Measurements from ENCODE around the gene C5. TPM values are rescaled to one million over a fixed set of nuclear protein-coding genes. Genes with fewer than 3 reads are reported as not detected.

Gene C5
- total RNA-seq, 1 donor from 2014 or later, result 0.63 TPM

- no peak overlapping the region for H3K4me3 ChIP-seq (ENCODE audit: low read depth, low read length)
- H3K36me3 ChIP-seq (ENCODE audit: control insufficient read depth, insufficient read depth, low read length), result no peaks in the 10 kb centered on the region
- DNase-seq (ENCODE audit: low read depth), result no peak
- peak; percentile 3 for TF ChIP-seq CTCF (IDR thresholded peaks at IDR 0.05; ENCODE audit: insufficient read depth, low read length, poor library complexity, severe bottlenecking)
- no peaks in the 10 kb centered on the region for H3K27me3 ChIP-seq (ENCODE audit: control insufficient read depth, insufficient read depth, low read length)
Observed at GRCh38 chr9:120916588-120916987, 133.5 kb downstream of the C5 start.

GRCh38 chr9:120915854-120916470 is 134.1 kb downstream of the C5 start:
- Histone ChIP-seq H3K4me3 (ENCODE audit: low read depth, low read length) (no peak overlapping the region), H3K27me3 (ENCODE audit: control insufficient read depth, insufficient read depth, low read length) (no peaks in the 10 kb centered on the region), H3K36me3 (ENCODE audit: control insufficient read depth, insufficient read depth, low read length) (no peaks in the 10 kb centered on the region)
- TF ChIP-seq CTCF (IDR thresholded peaks at IDR 0.05; ENCODE audit: insufficient read depth, low read length, poor library complexity, severe bottlenecking), result no peak
- no peak for DNase-seq (ENCODE audit: low read depth)

GRCh38 chr9:120914953-120915352 is 135.1 kb downstream of the C5 start:
- no peak for TF ChIP-seq CTCF (IDR thresholded peaks at IDR 0.05; ENCODE audit: insufficient read depth, low read length, poor library complexity, severe bottlenecking)
- DNase-seq (ENCODE audit: low read depth), result no peak
- Histone ChIP-seq H3K27me3 (ENCODE audit: control insufficient read depth, insufficient read depth, low read length) (no peaks in the 10 kb centered on the region), H3K36me3 (ENCODE audit: control insufficient read depth, insufficient read depth, low read length) (no peaks in the 10 kb centered on the region), H3K4me3 (ENCODE audit: low read depth, low read length) (no peak overlapping the region)

- no peak for DNase-seq (ENCODE audit: low read depth)
- H3K4me3 ChIP-seq (ENCODE audit: low read depth, low read length), result no peak overlapping the region
- H3K27me3 ChIP-seq (ENCODE audit: control insufficient read depth, insufficient read depth, low read length), result no peaks in the 10 kb centered on the region
- H3K36me3 ChIP-seq (ENCODE audit: control insufficient read depth, insufficient read depth, low read length), result no peaks in the 10 kb centered on the region
- no peak for TF ChIP-seq CTCF (IDR thresholded peaks at IDR 0.05; ENCODE audit: insufficient read depth, low read length, poor library complexity, severe bottlenecking)
Observed at GRCh38 chr9:120914396-120914795, 135.7 kb downstream of the C5 start.

- Histone ChIP-seq H3K36me3 (ENCODE audit: control insufficient read depth, insufficient read depth, low read length) (no peaks in the 10 kb centered on the region), H3K4me3 (ENCODE audit: low read depth, low read length) (no peak overlapping the region), H3K27me3 (ENCODE audit: control insufficient read depth, insufficient read depth, low read length) (no peaks in the 10 kb centered on the region)
- no peak for DNase-seq (ENCODE audit: low read depth)
- no peak for TF ChIP-seq CTCF (IDR thresholded peaks at IDR 0.05; ENCODE audit: insufficient read depth, low read length, poor library complexity, severe bottlenecking)
Observed at GRCh38 chr9:120913647-120914264, 136.3 kb downstream of the C5 start.
